Stimulated activated CD4-positive, alpha-beta T cell treated with anti-CD3 and anti-CD28 coated beads, Interleukin-1b, Interleukin-23, amount 100 ng/mL, for 48 hours (primary cell): ENCODE results near the gene APBA1.
"Not testable (repeated sequence)": the region's sequence is repeated elsewhere in the genome, so short reads cannot be mapped to it uniquely, and the experiment has no call there.

ENCODE experiments used
- DNase-seq: peaks from one replicate; pipeline ENCODE4 v3.0.0-alpha.2; 2020

Gene APBA1

GRCh38 chr9:69431777-69432176, 240.4 kb downstream of the APBA1 start:
- DNase-seq = no peak

- DNase-seq = no peak
These were observed 241.0 kb downstream of the APBA1 start for GRCh38 chr9:69431203-69431602.

DNA sequence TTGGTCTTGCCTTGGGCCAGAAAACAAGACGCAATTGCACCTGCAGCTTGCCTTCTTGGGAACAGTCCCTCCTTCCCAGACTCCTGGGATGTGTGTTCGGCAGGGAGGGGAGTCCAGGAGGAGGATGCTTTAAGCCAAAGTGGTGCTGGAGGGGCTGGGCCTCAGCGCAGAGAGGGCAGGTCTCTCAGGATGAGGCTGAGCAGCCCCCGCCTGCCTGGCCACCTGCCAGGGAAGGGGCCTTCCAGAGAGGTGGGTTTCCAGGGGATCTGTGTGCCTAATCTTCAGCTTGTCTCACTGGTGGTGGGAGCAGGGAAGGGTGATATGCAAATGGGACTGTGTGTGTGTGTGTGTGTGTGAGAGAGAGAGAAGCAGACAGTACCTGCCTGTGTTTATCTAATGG, 242.0 kb downstream of the APBA1 start:
- DNase-seq = no peak

DNA sequence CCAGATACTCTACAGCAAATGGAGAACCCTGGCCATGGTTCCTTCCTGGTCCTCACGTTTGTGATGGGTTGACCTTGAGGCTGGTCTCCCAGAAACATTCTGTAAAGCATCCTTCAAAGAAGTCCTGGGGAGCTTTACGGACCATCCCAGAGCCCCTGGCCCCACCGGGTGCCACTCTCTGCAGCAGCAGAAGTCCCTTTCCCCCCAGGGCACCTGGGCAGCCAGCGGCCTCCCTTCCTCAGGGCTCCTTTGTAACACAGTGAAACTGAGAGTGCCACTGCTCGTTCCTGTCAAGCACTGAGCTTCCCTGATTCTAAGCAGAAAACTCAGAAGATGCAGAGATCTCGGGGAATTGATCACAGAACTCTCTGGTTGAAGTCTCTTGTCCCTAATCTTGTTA, 242.9 kb downstream of the APBA1 start:
- no peak for DNase-seq

- no peak for DNase-seq
These were observed 244.0 kb downstream of the APBA1 start for GRCh38 chr9:69428017-69428785.

- no peak for DNase-seq
These were observed 244.9 kb downstream of the APBA1 start for GRCh38 chr9:69427286-69427685.

DNA sequence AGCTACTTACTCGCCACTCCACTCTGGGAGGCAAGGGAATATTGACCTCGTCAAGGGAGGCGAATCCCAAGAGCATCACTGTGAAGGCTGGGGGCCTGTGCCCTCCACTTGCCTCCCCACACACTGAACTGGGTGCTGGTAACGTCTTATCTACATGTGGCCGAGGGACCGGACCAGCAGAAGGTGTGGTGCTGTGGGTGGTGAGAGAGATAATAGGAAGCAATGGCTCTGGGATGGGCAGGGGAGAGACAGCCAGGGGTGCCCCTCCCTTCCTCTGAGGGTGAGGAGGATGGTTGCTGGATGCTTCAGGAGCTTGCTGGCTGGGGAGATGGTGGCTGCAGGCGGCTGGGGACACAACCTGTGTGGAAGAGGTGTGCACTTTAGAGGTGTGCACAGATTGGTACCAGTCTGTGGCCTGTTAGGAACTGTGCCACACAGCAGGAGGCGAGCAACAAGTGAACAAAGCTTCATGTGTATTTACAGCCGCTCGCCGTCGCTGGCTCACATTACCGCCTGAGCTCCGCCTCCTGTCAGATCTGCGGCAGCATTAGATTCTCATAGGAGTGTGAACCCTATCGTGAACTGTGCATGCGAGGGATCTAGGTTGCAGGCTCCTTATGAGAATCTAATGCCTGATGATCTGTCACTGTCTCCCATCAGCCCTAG, 246.9 kb downstream of the APBA1 start:
- DNase-seq = no peak

DNA sequence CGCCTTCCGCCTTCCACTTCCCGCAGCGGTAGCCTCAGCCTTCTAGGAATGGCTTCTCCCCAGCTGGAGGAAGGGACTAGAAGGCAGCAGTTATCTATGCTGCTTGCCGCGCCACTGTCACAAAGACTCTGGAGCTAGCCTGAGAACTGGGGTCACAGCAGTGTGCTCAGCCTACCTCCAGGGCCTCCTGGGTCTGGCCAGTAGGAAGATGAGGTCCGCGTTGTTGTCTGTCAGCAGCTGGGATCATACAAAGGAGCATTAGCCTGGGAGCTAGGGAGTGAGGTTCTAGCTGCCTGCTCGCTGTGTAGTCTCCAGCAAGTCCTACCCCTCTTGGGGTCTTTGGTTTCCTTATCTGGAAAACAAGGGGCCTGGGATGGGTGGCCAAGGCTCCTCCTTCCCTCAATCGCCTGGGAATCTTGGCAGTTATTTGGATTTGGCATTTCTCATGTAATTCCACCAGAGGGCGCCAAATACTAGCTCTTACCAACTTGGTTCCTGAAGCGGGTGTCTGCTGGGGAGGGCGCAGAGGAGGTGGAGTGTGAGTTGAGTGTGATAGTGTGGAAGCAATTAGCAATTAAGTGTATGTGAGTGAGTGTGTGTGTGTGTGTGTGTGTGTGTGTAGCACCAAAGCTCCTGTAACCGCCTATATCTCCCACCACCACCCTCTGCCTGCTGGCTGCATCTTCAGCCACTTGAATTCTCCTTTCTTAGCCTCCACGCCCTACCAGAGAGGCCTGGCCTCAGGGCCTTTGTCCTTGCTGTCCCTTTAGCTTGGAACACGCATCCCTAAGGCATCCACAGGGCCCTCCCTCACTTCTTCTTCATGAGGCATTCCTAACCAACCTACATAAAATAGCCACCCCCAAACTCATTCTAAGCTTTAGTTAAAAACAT, 250.0 kb downstream of the APBA1 start:
- DNase-seq = peak; percentile 32

DNA sequence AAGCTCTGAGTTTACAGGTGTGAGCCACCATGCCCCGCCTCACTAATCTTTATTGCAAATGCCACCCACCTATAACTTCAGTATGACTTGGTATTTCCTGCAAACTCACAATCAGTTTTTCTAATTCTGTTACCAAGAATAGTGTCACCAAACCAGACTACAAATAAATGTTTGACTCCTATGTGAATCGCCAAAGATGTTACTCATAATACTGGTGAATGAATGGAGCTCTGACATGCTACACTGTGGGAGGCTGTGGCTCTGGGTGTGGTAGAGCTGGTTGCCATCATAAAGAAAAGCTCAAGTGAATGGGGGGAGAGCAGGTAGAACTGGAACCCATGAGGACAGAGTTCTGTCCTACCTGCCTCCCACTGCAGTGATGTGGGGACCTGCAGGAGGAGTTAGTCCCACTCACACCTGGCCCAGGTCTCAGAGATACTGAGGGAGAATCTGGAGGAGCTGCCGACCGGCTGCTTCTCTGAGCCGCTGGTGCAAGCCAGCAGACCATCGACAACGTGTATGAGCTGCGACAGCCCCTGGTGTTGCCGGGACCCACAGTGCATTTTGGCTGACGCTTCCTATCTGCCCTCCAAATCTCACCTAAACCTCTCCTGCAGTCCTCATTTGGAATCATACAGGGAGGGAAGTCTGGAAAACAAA, 251.4 kb downstream of the APBA1 start:
- peak; percentile 16 for DNase-seq

DNA sequence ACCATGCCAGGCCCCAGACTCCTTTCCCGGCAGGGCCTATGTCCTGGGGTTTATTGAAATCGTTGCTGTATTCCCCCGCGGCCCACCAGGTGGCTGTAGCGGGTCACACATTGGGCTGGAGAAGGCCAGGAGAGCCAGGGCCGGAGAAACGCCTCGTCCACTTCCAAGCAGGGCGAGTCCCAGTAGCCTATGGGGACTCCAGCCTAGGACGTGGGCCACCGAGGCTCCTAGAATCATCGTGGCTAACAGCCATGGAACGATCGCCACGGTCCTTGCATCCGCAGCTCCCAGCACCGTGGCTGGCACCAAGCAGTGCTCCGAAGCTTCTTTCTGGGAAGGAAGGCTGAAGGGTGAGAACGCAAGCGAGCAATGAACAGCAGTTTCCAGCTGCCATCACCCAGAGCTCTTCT, 259.4 kb downstream of the APBA1 start:
- DNase-seq = no peak

GRCh38 chr9:69411931-69412740, 260.0 kb downstream of the APBA1 start:
- no peak for DNase-seq

DNA sequence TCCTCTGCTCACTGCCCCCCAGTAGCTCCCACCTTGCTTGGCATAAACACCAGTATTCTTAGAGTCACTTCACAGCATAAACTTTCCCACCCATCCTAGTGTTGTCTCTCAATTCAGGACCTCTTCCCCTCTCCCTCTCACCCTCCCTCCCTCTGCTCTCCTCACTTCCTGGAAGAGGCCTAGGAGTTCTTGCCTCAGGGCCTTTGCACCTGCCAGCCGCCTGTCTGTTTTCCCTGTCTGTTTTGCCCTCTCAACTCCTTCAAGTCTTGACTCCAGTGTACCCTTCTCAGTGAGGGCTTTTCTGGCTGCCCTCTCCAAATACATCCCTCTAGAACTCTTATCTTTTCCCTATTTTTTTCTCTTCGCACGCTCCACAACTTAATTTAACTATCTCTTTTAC, 260.9 kb downstream of the APBA1 start:
- no peak for DNase-seq

- not testable (repeated sequence) for DNase-seq
These were observed 262.2 kb downstream of the APBA1 start for GRCh38 chr9:69409936-69410335.

DNA sequence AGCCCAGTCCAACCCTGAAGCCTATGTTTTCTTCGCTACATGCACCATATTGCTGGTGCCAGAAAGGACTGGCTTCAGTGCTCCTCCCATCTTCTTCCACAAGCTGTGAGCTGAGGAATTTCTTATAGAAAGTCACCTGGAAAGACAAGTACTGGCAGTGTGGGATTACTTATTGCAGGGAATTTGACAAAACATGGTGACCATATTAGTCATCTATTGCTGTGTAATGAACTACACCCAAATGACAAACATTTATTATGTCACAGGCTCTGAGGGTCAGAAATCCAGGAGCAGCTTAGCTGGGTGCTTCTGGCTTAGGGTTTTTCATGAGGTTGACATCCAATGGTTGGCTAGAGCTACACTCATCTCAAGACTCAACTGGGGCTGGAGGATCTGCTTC, 271.7 kb downstream of the APBA1 start:
- no peak for DNase-seq

DNA sequence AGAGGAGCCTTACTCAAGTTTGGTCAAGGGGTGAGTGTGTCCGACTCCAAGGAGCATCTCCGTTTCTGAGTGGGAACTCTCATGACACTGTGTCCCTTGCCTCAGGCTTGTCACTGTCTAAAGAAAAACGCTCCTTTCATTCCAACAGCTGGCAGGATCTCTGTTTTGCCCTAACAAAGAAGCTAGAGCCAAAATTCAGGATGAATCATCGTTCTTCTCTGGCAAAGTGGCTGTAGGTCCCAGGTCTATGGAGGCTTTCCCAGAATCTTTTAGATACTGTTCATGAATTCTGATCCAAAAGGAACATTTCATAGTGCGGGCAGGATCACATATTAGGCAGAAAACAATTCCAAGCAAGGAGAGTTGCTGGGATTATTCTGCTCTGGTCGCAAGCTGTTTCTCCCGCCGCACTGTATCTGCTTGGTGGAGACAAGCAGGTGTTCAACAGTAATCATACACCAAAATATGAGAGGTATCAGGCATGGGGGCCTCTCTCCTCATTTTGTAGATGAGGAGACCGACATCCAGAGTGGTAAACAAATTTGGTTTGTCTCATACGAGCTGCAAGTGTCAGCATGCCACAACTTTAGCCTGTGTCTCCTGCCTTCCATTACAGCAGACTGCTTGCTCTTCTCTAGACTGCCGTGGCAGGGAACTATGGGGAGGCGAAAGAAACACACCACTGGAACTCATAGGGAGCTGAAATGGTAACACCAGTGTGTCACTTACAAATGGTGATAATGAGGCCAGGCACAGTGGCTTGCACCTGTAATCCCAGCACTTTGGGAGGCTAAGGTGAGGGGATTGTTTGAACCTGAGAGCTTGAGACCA, 274.6 kb downstream of the APBA1 start:
- no peak for DNase-seq

DNA sequence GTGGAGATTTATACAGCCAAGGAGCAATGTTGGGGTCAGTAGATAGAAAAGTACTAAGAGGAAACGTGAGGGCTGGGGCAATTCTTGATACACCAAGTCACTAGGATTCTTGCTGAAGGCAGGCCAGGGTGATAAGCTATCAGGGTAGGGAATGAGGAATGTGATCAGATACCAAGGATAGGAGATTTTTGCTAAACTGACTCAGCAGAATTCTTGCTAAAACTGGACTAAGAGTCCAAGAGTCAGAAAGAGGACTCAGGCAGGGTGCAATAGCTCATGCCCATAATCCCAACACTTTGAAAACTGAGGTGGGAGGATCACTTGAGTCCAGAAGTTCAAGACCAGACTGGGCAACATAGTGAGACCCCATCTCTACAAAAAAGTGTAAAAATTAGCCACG, 275.4 kb downstream of the APBA1 start:
- no peak for DNase-seq

DNA sequence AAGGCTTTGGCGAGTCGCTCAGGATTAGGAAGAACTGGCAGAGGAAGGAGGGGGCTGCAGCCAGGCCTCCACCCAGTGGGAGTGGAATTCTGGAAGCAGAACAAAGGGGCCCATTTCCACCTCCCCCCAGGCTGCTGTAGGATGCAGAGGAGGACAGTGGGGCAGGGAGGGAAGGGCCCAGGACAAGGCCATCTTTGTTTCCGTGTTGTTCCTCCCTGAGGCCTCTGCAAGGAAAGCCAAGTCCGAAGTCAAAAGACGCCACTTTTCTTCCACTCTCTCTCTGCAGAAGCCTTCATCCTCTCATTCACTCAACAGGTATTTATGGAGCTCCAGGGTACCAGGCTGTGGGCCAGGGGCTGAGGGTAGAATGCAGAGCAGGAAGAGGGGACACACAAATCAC, 276.5 kb downstream of the APBA1 start:
- no peak for DNase-seq

DNA sequence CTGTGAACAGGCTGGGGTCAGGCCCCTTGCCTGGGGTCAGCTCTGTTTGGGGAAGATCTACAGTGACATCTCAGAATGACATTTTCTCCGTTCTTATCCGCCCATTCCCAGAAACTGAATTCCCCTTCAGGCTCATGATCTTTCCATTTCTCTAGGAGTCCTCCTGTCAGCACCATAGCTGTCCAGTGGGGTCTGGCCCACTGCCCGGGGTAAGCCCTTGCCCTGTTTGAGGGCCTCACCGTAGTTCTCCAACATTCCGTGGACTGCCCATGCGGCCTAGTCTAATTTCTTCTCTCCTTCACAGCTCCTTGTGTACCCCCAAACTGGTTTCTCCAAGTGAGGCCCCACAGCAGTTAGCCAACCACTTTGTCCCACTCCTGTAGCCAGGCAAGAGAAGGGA, 278.7 kb downstream of the APBA1 start:
- DNase-seq = no peak

DNA sequence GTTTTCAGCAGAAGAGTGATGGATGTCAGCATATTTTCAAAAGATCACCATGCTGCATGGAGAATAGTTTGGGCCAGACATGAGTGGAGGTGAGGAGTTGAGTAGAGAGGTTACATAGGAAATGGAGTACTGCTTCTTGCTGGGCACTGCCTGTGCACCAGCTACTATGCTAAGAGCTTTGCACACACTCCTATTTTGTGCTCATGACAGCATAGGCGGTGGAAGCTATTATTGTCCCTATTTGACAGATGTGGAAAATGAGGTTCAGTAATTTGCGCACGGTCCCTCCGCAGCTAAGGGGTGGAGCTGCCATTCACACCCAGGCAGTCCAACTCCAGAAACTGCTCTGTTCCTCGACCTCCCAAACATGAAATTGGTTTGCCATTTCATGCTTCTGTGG, 279.3 kb downstream of the APBA1 start:
- no peak for DNase-seq

DNA sequence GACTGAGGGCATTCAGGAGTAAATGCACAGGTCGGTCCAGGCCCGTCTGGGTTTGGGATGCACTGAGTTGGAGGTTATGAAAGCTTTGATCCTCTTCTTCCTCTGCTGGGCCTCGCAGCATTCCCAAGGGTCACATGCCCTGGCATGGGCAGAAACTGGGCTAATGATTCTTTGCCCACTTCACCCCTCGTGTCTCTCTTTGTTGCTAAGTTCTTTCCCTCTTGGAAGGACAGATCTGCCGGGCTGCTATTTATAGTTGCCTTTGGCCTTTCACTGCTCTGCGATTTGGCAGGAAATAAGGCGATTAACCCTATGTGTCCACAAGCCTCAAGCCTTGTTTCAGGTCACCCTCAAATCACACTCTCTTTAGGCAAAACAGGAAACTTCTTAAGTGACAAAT, 280.2 kb downstream of the APBA1 start:
- DNase-seq = no peak

- DNase-seq = no peak
These were observed 280.7 kb downstream of the APBA1 start for GRCh38 chr9:69391487-69391886.
